ENCODE measurements around the gene STARD3.

DNA sequence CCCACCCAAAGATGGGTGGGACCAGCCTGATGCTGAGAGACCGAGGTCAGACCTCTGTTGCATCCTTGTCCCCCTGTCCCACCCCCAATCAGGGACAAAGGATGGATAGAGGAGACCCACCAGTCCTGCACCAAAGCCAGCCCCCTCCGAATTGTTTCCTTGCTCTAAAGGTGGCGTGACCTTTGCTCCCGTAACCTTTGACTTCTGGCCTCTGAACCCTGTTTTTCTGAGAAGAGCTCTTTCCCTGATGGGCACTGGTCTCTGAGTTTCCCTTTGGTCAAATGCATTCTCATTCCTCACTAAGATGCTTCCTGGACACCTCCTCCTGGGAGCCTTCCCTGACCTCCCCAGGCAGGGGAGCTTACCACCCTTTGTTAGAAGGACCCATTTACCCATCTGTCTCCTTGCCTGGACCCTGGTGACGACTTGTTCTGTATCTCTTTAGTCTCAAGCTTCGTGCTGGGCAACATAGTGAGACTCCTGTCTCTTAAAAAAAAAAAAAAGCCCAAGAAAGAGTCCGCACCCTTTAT, 23.9 kb upstream of the STARD3 start:
- TF ChIP-seq, protein P1, sequence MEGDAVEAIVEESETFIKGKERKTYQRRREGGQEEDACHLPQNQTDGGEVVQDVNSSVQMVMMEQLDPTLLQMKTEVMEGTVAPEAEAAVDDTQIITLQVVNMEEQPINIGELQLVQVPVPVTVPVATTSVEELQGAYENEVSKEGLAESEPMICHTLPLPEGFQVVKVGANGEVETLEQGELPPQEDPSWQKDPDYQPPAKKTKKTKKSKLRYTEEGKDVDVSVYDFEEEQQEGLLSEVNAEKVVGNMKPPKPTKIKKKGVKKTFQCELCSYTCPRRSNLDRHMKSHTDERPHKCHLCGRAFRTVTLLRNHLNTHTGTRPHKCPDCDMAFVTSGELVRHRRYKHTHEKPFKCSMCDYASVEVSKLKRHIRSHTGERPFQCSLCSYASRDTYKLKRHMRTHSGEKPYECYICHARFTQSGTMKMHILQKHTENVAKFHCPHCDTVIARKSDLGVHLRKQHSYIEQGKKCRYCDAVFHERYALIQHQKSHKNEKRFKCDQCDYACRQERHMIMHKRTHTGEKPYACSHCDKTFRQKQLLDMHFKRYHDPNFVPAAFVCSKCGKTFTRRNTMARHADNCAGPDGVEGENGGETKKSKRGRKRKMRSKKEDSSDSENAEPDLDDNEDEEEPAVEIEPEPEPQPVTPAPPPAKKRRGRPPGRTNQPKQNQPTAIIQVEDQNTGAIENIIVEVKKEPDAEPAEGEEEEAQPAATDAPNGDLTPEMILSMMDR (IDR thresholded peaks at IDR 0.05), result no peak
- TF ChIP-seq EP300 (IDR thresholded peaks at IDR 0.05), result no peak

Data from esophagus muscularis mucosa (tissue), 3 donors.